HL-60 (cell line): Measurements from ENCODE around the gene COL4A4.

Experiments used
- CTCF ChIP-seq: IDR thresholded peaks from one replicate; pipeline ENCODE4 v1.5.1; 2011; ENCODE audit warnings: low read length, control low read depth, inconsistent platforms; ENCODE audit not compliant: insufficient read depth
- GABPA ChIP-seq: IDR thresholded peaks from 2 replicates; pipeline ENCODE4 v1.6.1; 2012; ENCODE audit warnings: low read depth

- no peak for TF ChIP-seq CTCF
- TF ChIP-seq GABPA = no peak
Measured at GRCh38 chr2:227179988-227180685, 16.1 kb upstream of the COL4A4 start.
